HepG2 (cell line): ENCODE data around the gene NPW. TPM values are rescaled to one million over a fixed set of nuclear protein-coding genes. Genes with fewer than 3 reads are reported as not detected.

Experiments used
- FOXA3 ChIP-seq: IDR thresholded peaks from 2 replicates; pipeline ENCODE4 v1.6.1; 2016; ENCODE audit warnings: missing genetic modification reagents, missing compliant biosample characterization
- FOXJ3 ChIP-seq: sonication (generic); formaldehyde crosslinking; IDR thresholded peaks from 2 replicates; pipeline ENCODE4 v1.4.0; 2020; ENCODE audit warnings: missing genetic modification reagents, mild to moderate bottlenecking, borderline replicate concordance
- HES4 ChIP-seq: sonication (generic); formaldehyde crosslinking; IDR thresholded peaks from 2 replicates; pipeline ENCODE4 v1.9.0; 2021; ENCODE audit warnings: mild to moderate bottlenecking, missing genetic modification reagents, borderline replicate concordance
- HMGXB4 ChIP-seq, 2 experiments: sonication (generic) in 1 of 2; formaldehyde crosslinking in 1 of 2; IDR thresholded peaks; 2 replicates each; pipeline versions ENCODE4 v1.4.0 to v1.6.1; 2018 to 2020; ENCODE audit warnings: missing genetic modification reagents in 2 of 2, borderline replicate concordance in 1 of 2, low read depth in 1 of 2, mild to moderate bottlenecking in 1 of 2, missing biosample characterization in 1 of 2
- RNF2 ChIP-seq: fragments of 450-650 bp; conservative IDR thresholded peaks from 2 replicates; pipeline ENCODE4 v1.6.1; 2016; ENCODE audit warnings: low read depth
- SNRNP70 ChIP-seq: fragments of 200-400 bp; formaldehyde crosslinking; IDR thresholded peaks from 2 replicates; pipeline ENCODE4 v1.6.1; 2017; ENCODE audit warnings: mild to moderate bottlenecking, low read depth, low read length, moderate library complexity
- THAP9 ChIP-seq: sonication (generic); formaldehyde crosslinking; IDR thresholded peaks from 2 replicates; pipeline ENCODE4; 2020; ENCODE audit warnings: missing genetic modification reagents, mild to moderate bottlenecking, borderline replicate concordance
- THRA ChIP-seq: sonication (generic); formaldehyde crosslinking; IDR thresholded peaks from 2 replicates; pipeline ENCODE4 v1.4.0; 2020; ENCODE audit warnings: missing genetic modification reagents, borderline replicate concordance
- ZNF550 ChIP-seq: sonication (generic); formaldehyde crosslinking; IDR thresholded peaks from 2 replicates; pipeline ENCODE4 v1.4.0; 2020; ENCODE audit warnings: mild to moderate bottlenecking, missing genetic modification reagents, borderline replicate concordance
- polyA plus RNA-seq, 8 experiments: library from polyadenylated mRNA; depleted of rRNA in 3 of 8; stranded (reverse) in 7 of 8; unstranded in 1 of 8; fragments of >200 nt; fragmentation: Illumina TruSeq in 4 of 8; extraction: Trizol in 4 of 8; gene quantifications; 2 replicates each; pipeline versions ENCODE4 v1.2.1 to v1.2.3, GENCODE V29; 2011 to 2016; ENCODE audit warnings: low read depth in 4 of 8, missing spikeins in 1 of 8, mixed read lengths in 1 of 8; ENCODE audit not compliant: insufficient read depth in 1 of 8
- total RNA-seq, 5 experiments: library from RNA; depleted of rRNA; stranded (reverse); fragments of >200 nt; fragmentation: Illumina TruSeq; extraction: Trizol; gene quantifications; 2 replicates each; pipeline ENCODE4 v1.2.3, GENCODE V29; 2016; ENCODE audit warnings: low read depth in 1 of 5
- TF ChIP-seq, protein P1 (sequence below): sonication (generic); formaldehyde crosslinking; IDR thresholded peaks from 2 replicates; pipeline ENCODE4 v1.4.0; 2020; ENCODE audit warnings: missing genetic modification reagents, borderline replicate concordance

The NPW gene
- total and polyA plus RNA-seq, 2 of the 13 experiments (the other 11 are each of a cell fraction or from before 2014, with no cell fraction given): 0.24 to 0.97 TPM

GRCh38 chr16:2027024-2028010, 7.7 kb downstream of the NPW start (continued):
- TF ChIP-seq THRA (CRISPR knock-in tag) (peak; percentile 17; the same call in 1 of the 2 replicates), HES4 (CRISPR knock-in tag) (no peak), THAP9 (CRISPR knock-in tag) (peak; percentile 24; the same call in 1 of the 2 replicates), FOXA3 (0 out of 2 replicates have a peak, but pooled peaks have one; percentile 21), SNRNP70 (no peak), HMGXB4 (CRISPR knock-in tag; IDR thresholded peaks at IDR 0.05; ENCODE audit: borderline replicate concordance in 1 of 2, low read depth in 1 of 2) (peak; percentile 23 to 50; a peak in 3 of 4 replicates), ZNF550 (CRISPR knock-in tag) (no peak), FOXJ3 (no peak), RNF2 (no peak)
- TF ChIP-seq, protein P1, sequence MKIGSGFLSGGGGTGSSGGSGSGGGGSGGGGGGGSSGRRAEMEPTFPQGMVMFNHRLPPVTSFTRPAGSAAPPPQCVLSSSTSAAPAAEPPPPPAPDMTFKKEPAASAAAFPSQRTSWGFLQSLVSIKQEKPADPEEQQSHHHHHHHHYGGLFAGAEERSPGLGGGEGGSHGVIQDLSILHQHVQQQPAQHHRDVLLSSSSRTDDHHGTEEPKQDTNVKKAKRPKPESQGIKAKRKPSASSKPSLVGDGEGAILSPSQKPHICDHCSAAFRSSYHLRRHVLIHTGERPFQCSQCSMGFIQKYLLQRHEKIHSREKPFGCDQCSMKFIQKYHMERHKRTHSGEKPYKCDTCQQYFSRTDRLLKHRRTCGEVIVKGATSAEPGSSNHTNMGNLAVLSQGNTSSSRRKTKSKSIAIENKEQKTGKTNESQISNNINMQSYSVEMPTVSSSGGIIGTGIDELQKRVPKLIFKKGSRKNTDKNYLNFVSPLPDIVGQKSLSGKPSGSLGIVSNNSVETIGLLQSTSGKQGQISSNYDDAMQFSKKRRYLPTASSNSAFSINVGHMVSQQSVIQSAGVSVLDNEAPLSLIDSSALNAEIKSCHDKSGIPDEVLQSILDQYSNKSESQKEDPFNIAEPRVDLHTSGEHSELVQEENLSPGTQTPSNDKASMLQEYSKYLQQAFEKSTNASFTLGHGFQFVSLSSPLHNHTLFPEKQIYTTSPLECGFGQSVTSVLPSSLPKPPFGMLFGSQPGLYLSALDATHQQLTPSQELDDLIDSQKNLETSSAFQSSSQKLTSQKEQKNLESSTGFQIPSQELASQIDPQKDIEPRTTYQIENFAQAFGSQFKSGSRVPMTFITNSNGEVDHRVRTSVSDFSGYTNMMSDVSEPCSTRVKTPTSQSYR (CRISPR knock-in tag): no peak
